Tibial nerve (tissue), 4 donors: ENCODE measurements around the gene PRPF19.

Source experiments
- CTCF ChIP-seq, 5 experiments: fragments of 200-600 bp in 3 of 5; fragments of 450-650 bp in 2 of 5; sonication (generic) in 3 of 5; IDR thresholded peaks; one replicate each; pipeline ENCODE4 v1.5.1; 2016 to 2019; ENCODE audit warnings: antibody characterized with exemption in 5 of 5, mild to moderate bottlenecking in 3 of 5, moderate library complexity in 2 of 5
- EP300 ChIP-seq, 2 donors: sonication (generic); formaldehyde crosslinking; IDR thresholded peaks; one replicate each; pipeline ENCODE4 v1.6.1; 2017; ENCODE audit warnings: antibody characterized with exemption in 2 of 2, mild to moderate bottlenecking in 1 of 2

GRCh38 chr11:60852117-60852981 lies 54.0 kb downstream of the PRPF19 start:
- TF ChIP-seq CTCF (IDR thresholded peaks at IDR 0.05) (no peak), EP300 (IDR thresholded peaks at IDR 0.05) (no peak)
